NCI-H2196 treated with DMSO at 0.1 percent for 48 hours (cell line): ENCODE measurements around the gene FOXN3.

Experiments used
- DNase-seq: peaks from one replicate; lab custom pipeline; 2025; ENCODE audit not compliant: unreplicated experiment; lab: John Stamatoyannopoulos, UW

The FOXN3 gene, protein sequence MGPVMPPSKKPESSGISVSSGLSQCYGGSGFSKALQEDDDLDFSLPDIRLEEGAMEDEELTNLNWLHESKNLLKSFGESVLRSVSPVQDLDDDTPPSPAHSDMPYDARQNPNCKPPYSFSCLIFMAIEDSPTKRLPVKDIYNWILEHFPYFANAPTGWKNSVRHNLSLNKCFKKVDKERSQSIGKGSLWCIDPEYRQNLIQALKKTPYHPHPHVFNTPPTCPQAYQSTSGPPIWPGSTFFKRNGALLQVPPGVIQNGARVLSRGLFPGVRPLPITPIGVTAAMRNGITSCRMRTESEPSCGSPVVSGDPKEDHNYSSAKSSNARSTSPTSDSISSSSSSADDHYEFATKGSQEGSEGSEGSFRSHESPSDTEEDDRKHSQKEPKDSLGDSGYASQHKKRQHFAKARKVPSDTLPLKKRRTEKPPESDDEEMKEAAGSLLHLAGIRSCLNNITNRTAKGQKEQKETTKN

DNA sequence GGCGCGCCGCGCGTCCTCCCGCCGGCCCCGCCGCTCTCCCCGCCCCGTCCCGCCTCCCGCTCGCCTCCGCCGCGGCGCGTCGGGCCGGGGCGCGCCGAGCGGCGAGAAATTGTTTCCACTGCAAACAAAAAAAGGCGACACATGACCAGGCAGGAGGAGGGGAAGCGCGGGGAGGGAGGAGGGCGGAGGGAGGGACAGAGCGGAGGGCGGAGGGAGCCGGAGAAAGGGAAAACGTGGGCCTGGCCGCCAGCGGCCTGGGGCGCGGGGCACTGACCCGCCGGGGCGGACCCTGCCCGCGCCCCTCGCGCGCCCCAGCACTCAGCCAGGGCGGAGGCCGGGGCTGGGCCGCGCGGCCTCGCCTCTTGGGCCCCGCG is at the start of gene FOXN3:
TSS of gene FOXN3 (minus strand) at position 143 of the 374 bp plus-strand sequence. CDS start 4,757 bp downstream, outside the sequence.
- peak; percentile 52 for DNase-seq

DNA sequence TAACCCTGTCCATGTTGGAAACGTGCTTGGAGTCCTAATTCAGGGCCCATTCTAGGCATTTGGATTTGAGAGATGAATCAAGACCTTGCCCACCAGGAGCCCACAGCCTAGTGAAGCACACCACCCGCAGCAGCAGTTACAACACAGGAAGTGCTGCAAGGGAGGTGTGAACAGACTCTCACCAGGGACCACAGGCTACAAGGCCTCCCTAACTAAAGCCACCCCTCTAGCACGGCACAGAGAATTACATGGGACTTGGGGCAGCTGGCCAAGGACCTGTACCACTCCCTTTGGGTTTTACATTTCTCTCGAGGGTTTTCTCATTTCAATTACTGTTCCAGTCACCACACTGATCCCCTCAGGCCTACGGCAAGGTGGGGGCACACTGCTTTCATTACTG is 49.5 kb upstream of the FOXN3 start:
- DNase-seq: no peak

DNA sequence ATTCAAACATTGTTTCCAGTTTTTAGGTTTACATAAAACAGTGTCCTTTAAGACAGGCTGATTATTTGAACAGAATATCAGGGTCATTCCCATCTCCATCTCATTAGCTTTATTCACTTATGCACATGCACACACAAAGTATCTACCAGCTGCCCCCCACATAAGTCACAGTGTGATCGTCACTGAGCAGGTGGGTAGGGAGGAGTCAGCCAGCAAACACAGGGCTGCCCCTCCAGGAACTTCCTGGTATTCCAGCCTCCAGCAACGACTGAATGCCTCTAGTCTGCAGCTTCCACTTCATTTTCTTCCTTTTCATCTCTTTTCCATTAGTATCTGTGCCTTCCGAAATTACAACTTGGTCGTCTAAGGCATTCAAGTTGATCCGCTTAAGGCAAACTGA is 48.8 kb upstream of the FOXN3 start:
- DNase-seq: no peak

DNA sequence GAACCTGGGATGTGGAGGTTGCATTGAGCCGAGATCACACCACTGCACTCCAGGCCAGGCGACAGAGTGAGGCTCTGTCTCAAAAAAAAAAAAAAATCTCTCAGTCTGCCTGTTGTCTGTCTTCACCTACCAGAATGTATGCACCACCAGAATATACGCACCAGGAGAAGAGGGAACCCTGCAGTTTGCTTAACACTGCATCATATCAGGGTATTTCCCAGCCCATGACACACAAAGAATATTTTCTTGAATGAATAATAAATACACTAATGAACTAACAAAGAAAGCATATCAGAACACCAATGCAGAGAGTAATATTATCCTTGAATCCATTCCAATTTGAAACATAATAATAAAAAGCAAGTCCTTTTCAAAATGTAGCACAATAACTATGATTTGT is 44.2 kb upstream of the FOXN3 start:
- no peak for DNase-seq

GRCh38 chr14:89458713-89459420 is 41.8 kb upstream of the FOXN3 start:
- DNase-seq: no peak

GRCh38 chr14:89457007-89457406 is 40.0 kb upstream of the FOXN3 start:
- DNase-seq: no peak

- no peak for DNase-seq
Observed at GRCh38 chr14:89455412-89455811, 38.4 kb upstream of the FOXN3 start.

DNA sequence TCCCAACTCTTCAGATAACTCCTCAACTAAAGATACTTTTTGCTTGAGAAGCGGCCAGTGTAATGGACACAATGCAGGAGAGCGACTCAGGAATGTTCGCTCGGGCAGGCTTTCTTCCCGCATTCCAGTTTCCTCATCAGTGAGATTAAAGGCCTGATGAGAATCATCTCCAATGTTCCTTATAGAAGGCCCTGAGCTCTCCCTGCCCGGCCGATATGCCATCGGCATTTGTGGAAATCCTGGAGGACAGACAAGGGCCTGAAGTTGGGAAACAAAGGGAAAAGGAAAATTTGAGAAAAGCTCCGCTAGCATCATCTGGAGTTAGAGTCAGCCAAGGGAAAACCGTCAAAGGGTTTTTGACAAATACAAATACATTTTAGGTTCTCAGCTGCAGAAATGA is 38.0 kb upstream of the FOXN3 start:
- DNase-seq: no peak

DNA sequence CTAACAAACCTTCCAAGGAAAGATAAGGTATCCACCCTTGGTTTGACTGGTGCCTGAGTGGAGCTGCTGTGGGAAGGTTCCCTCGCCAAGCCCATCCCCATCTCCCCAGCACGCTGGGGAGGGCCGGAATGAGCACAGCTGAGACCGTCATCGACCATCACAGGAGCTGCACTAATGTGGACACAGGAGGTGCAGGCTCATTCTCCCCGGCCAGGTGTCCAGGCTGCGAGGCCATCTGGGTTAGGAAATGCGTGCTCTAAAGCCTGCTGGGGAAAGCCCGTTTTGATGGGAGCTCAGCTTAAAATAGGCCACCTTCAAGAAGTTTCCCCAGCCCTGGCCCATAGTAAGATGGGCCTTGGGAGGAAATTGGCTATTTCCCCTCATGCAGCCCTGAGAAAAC is 35.2 kb upstream of the FOXN3 start:
- DNase-seq: no peak

DNA sequence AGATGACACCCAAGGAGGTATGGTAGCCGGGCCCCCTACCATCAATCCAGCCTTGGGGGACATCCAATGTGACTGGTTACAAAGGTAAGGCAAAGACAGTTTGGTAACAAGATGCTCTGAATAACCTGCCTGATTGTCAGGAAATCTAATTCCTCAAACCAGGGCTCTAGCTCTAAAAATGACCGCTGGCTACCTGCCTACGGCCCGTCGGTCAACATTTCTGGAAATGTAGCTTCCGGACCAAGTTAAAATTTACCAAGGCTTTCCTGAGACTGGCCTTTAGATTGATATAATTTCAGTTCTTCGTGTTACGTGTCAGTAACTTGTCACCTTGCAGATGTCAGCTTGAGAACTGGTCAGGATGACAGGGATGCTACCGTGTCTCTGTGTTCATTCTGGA is 34.2 kb upstream of the FOXN3 start:
- no peak for DNase-seq

DNA sequence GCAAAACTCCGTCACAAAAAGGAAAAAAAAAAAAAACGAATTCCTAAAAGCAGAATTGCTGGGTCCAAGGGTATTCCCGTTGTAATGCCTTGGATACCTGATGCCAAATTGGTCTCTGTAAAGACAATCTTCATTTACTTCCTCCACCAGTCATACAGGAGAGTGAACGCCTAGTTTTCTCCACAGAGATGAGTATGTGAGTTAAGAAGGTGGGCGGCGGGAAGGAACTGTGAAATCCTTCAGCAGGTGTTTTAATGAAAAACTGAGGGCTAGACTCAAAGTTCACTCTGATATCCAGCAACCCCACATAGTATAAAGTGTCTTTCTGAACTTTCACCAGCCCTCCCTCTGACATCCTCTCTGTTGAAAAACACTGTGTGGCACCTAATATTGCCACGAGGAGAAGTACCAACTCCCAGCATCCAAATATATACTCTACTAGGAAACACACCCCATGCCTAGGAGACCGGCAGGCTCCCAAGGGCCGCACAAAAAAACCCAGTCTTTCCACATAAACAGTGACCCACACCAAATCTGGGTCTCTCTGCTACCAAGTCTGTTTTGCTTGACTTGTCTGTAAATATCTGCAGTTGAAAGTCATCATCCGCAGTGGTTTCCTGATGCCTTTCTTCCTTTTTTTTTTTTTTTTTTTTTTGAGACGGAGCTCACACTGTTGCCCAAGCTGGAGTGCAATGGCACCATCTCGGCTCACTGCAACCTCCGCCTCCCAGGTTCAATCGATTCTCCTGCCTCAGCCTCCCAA is 30.3 kb upstream of the FOXN3 start:
- DNase-seq: no peak

- no peak for DNase-seq
Observed at GRCh38 chr14:89445273-89445973, 28.4 kb upstream of the FOXN3 start.

GRCh38 chr14:89444516-89445125 is 27.6 kb upstream of the FOXN3 start:
- no peak for DNase-seq

DNA sequence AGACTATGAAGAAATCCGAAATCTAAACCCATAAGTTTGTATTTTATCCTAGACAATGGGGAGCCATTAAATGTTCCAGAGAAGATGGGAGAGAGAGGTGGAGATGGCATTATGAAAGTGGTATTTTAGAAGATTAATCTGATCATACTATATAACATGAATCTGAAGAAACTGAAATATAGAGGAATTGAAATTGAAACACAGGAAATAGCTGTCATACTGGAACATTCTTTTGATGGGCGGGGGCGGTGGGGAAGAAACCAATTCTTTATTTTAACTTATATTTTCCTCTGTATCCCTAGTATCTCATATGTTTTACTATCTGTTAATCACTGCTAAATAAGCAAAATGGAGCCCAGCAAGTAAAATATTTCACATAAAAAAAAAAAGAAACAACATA is 27.0 kb upstream of the FOXN3 start:
- no peak for DNase-seq

DNA sequence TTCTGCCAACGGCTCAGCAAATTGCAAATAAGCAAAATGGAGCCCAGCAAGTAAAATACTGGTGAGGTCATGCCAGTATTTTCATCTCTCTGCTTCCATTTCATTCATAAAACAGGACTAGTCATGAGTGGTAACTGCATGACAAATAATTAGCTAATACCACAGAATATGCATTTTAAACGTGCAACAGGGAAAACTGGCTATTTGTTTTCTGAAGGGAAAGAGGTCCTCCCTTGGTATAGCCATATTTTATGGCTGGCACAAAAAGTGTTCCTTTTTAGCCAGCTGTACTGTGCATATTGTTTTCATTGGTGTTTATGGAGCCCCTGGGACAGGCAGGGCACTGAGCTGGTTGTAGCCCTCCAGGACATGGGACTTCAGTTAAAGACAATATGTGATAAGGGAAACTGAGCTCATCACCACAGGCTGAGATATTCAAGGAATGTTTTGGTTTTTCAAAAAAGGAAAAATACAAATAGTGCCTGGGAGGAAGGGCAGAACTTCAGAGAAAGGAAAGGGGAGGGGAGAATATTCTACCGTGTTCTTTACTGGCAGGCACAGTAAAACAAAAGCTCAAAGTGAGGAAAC is 26.1 kb upstream of the FOXN3 start:
- DNase-seq: no peak

DNA sequence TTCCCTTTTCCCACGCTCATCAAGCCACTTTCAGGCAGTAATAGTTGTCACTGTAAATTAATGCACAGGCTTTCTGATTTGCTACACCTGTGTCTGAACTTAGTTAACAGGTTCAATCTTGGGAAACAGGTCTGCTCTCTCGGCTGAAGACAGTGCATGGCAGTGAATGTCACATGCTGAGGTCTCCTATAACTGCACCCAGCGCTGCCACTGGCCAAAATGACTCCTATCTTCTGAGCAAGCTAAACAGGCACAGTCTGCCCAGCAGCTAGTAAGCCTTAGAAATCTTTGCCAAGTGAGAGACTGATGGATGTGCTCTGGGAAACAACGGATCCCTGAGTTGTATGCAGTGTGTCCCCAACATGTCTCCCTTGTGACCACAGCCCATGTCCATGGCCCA is 25.2 kb upstream of the FOXN3 start:
- no peak for DNase-seq

DNA sequence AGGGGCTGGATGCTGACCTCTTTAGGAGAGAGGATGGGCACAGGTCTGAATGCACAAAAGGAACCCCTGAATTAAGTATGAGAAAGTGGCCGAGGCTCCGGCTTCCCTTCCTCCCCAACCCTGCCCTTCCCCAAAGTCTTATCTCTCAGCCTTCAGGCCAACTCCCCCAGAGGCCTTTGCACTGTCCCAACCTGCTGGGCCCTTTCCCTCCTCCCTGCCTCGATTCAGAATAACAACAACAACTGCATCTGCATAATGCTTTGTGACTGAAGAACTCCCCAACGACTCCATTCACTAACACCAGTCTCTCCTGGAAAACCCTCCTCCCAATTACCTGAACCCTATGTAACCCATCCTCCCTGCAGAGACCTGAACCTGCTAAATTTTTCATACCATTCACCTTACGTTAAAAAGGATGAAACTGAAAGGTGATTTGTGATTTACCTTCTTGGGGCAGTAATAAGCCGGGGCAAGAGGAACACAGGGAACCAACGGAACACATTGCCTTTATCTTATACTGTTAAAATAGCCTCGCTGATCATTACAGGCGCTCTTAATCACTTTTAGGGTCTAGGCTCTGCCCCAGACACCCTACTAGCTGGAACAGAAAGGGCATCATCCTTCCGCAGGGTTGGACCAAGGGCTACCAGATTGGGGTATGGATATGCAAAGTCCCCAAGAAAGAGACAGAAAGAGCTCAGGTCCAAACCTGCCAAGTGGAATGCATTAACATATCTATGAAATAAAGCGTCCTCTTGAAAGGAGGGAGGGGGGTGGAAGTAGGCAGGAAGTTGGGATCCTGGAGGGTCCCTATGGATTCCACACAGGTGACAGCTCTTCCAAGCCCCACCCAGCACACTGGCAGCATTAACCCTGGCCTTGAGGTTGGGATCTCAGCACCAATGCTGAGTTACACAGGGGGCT is 24.2 kb upstream of the FOXN3 start:
- DNase-seq: no peak

- DNase-seq: no peak
Observed at GRCh38 chr14:89435892-89436656, 19.0 kb upstream of the FOXN3 start.

DNA sequence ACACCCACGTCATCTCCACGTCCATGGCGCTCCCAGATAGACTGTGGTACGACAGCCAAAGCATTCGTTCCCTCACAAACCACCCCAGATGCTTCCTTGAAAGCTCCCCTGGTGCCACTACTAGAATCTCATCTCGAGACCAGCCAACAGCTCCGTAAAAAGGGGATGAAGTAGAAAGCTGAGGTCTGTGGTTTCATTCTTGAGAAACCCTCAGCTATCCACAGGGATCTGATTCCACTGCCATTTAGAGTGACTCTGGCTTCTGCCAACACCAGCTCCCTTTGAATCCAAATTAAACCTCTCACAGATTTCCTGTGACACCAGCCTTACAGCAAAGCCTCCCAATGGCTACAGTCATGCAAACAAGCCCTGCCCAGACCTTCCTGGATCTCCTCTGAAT is 18.5 kb upstream of the FOXN3 start:
- no peak for DNase-seq
